WTC11 (cell line): Measurements from ENCODE around the gene ZNF431.

ENCODE experiments used
- CTCF ChIP-seq: fragments of 200-600 bp; IDR thresholded peaks from 2 replicates; pipeline ENCODE4 v1.8.0; 2022; ENCODE audit warnings: antibody characterized with exemption
- E2F4 ChIP-seq: sonication (generic); formaldehyde crosslinking; IDR thresholded peaks from 2 replicates; pipeline ENCODE4 v1.8.1; 2022; ENCODE audit warnings: low read depth, mild to moderate bottlenecking, moderate library complexity, missing genetic modification reagents, borderline replicate concordance
- USF1 ChIP-seq: sonication (generic); formaldehyde crosslinking; IDR thresholded peaks from 2 replicates; pipeline ENCODE4 v1.8.0; 2022; ENCODE audit warnings: mild to moderate bottlenecking, missing genetic modification reagents

GRCh38 chr19:21164541-21164940 is 22.7 kb downstream of the ZNF431 start:
- no peak for TF ChIP-seq USF1 (CRISPR knock-in tag)
- TF ChIP-seq CTCF: no peak
- TF ChIP-seq E2F4 (CRISPR knock-in tag): no peak
